ENCODE results near the gene PRSS38.
"Not testable (repeated sequence)": the region's sequence is repeated elsewhere in the genome, so short reads cannot be mapped to it uniquely, and the experiment has no call there.

PRSS38 gene

DNA sequence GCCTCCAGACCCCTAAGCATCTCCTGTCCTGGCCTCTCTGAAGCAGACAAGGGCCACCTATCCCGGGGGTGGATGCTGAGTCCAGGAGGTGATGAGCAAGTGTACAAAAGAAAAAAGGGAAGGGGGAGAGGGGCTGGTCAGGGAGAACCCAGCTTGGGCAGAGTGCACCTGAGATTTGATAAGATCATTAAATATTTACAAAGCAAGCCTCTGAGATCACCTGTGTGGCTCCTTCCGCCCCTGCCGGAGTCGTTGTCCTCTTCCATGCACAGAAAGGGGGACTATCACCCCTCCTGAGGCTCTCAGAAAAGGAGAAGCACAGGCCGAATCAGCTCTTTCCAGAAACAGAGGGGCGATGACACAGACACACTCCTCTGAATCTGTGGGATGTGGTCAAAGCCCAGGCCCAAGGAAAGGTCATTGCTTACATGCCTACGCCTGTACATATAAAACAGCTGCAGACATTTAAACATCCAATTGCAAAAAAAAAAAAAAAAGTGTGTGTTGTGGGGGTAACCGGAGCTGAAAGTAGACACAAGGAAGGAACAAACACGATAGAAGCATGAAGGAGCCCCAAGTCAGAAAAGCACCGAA is 30.9 kb downstream of the PRSS38 start:
- no peak for DNase-seq

- DNase-seq: not testable (repeated sequence)
These were observed 31.6 kb downstream of the PRSS38 start for GRCh38 chr1:227847046-227847445.

- no peak for DNase-seq
These were observed 33.0 kb downstream of the PRSS38 start for GRCh38 chr1:227848430-227848932.

DNA sequence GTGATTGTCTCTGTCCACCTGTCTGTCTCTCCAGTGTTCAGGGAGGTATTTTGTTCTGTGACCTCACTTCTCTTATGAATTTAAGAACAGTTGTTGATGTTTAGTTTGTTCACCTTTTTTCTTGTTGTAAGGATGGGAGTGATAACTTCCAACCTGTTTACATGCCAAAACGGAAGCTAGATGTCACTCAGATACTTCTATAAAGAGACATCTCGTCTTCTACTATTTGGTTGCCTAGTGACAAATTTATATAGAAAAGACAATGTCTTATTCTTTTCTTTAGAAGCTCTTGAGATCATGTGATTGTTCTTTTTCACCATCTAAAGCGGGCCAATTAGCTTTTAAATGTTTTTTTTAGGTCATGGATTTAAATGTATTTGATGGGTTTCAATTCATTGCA is 33.8 kb downstream of the PRSS38 start:
- DNase-seq: no peak

DNA sequence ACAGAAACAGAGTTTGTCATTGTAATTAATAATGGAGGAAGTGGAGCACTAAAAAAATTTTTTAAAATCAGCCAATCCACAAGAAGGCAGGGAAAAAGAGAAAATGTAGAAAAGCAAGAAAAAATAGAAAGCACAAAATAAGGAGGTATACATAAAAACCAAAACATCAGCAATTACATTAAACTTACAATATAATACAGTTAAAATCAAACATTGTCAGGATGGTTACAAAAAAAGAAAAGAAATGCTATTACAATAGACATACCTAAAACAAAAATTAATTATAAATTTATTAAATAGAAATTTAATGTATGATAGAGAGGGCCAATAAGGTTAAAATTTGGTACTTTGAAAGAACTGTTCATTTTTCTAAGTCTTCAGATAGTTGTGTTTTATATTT is 38.7 kb downstream of the PRSS38 start:
- DNase-seq: no peak

- DNase-seq: no peak
These were observed 40.2 kb downstream of the PRSS38 start for GRCh38 chr1:227855687-227856086.

DNA sequence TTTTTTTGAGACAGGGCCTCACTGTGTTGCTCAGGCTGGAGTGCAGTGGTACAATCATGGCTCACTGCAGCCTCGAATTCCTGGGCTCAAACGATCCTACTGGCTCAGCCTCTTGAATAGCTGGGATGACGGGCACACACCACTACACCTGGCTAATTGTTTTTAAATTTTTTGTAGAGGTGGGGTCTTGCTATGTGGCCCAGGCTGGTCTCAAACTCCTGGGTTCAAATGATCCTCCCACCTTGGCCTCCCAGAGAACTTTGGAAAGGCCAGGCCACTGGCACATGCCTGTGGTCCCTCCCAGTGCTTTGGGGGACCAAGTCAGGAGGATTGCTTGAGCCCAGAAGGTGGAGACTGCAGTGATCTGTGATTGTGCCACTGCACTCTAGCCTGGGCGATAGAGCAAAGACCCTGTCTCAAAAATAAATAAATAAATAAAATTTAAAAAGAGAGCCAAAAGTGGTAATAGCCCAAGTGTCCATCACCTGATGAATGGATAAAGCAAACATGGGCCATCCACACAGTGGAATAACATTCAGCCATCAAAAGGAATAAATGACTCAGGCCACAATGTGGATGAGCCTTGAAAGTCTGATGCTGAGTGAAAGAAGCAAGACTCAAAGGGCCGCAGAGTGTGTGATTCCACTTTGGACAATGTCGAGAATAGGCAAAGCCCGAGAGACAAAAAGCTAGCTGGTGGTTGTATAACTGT is 40.8 kb downstream of the PRSS38 start:
- DNase-seq: no peak

- DNase-seq: no peak
These were observed 49.4 kb downstream of the PRSS38 start for GRCh38 chr1:227864882-227865281.

DNA sequence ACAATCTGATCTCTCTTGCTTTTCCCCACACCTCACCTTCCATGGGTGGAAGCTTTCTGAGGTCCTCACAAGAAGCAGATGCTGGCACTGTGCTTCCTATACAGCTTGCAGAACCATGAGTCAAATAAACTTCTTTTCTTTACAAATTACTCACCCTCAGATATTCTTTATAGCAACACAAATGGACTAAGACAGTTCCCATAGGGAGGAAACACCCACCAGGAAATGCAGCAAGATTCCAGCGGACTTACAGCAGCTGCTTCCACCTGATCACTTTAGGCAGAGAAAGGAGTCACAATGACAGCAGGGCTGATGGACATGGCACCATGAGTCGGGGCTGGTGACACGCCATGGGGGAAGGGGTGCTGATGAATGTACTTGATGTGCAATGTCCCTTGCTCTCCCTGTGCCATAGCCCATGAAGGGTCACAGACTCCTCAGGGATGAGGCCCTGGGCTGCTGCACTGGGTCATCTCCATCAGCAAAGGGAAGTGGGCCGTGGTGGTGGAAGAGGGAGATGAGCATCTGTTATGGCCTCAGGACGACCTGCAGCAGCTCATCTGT is 53.9 kb downstream of the PRSS38 start:
- no peak for DNase-seq

DNA sequence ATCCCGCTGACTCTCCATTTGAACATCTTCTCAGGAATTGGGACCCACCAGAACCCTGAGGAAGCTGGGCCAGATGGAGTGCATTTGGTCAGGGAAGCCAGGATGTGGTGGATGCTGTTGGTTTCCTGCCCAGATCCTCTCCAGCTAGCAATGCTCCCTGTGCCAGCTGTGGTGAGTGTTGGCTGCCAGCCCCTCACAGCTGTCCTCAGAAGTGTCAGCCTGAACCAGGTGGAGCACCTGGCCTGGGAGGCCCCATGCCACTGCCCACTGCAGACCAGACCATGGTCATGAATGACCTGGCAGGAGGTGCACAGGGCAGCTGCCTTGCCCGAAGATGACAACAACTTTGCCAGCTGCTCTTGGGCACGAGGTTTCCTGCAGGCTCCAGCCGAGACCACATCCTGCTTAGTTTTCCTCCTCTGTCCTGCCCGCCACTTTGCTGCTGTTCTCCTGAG is 54.4 kb downstream of the PRSS38 start:
- no peak for DNase-seq

DNA sequence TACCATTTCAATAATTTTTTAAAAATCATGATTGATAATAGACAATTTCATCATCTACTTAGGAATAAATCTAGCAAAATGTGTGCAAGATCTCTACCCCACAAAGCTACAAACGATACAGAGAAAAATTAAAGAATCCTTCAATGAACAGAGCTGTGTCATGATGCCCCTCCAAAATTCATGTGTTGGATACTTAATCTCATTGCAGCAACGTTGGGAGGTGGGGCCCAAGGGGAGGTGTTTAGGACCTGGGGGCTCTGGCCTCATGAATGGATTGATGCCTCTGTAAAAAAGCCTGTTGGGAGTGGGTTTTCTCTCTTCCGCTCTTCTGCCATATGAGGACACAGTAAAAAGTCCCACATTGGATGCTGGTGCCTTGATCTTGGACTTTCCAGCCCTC is 54.9 kb downstream of the PRSS38 start:
- DNase-seq: no peak

- DNase-seq: not testable (repeated sequence)
These were observed 56.4 kb downstream of the PRSS38 start for GRCh38 chr1:227871892-227872291.

GRCh38 chr1:227877810-227878209 is 62.3 kb downstream of the PRSS38 start:
- not testable (repeated sequence) for DNase-seq

GRCh38 chr1:227880342-227880924 is 65.0 kb downstream of the PRSS38 start:
- no peak for DNase-seq

GRCh38 chr1:227883073-227883520 is 67.6 kb downstream of the PRSS38 start:
- DNase-seq: no peak

DNA sequence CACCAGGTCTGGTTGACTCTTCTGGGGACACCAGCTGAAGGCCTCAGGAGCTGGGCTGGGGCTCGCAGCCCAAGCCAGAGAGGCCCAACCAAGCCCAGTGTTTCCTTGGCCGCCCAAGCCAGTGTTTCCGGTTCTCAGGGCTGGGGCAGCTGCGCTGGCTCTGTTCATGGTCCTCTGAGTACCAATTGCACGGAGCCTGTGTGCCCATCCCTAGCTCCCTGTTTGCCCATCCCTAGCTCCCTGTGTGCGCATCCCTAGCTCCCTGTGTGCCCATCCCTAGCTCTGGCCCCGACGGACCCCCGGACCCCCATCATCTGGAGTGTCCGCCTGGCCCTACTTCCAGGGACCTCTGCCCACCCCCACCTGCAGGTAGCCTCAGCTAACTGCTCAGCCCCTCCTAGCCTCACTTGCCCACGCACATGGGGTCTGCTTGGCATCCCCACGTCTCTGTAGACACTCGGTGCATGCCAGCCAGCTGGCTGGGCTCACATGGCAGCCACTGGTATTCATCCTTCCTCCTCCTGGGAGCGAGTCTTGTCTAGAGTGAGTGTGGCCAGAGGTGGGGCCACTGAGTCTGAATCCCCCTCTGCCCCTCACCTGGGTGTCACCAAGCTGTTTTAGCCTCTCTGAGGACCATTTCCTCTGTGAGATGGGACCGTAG is 68.3 kb downstream of the PRSS38 start:
- no peak for DNase-seq

- DNase-seq: no peak
These were observed 69.1 kb downstream of the PRSS38 start for GRCh38 chr1:227884370-227885134.

GRCh38 chr1:227885135-227885647 is 69.7 kb downstream of the PRSS38 start:
- DNase-seq: no peak

- DNase-seq: no peak
These were observed 70.4 kb downstream of the PRSS38 start for GRCh38 chr1:227885648-227886502.

GRCh38 chr1:227886503-227886961 is 71.1 kb downstream of the PRSS38 start:
- DNase-seq: no peak

All from DMS 273 treated with DMSO at 0.1 percent for 48 hours (cell line).